Measurements from ENCODE around the gene MAN2A2.
"Not testable (repeated sequence)": the region's sequence is repeated elsewhere in the genome, so short reads cannot be mapped to it uniquely, and the experiment has no call there.

The MAN2A2 gene

DNA sequence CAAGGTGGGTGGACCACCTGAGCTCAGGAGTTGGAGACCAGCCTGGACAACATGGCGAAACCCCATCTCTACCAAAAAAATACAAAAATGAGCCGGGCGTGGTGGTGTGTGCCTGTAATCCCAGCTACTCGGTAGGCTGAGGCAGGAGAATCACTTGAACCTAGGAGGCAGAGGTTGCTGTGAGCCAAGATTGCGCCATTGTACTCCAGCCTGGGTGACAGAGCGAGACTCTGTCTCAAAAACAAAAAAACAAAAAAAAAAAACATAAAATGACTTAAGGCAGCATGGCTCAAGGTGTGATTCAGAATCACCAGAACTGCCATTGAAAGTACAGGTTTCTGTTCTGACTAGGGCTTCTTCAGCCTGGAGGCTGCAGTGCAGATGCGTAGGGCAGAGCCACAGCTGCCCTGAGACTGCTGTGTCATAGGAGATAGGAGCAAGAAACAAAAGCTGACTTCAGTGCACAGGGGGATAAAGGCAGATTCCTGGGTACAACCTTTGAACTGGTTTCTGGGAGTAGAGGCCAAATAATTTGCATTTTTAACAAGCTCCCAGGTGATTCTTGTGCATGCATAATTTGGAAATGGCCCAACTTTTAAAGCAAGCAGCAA, 19.7 kb downstream of the MAN2A2 start:
- not testable (repeated sequence) for DNase-seq

DNA sequence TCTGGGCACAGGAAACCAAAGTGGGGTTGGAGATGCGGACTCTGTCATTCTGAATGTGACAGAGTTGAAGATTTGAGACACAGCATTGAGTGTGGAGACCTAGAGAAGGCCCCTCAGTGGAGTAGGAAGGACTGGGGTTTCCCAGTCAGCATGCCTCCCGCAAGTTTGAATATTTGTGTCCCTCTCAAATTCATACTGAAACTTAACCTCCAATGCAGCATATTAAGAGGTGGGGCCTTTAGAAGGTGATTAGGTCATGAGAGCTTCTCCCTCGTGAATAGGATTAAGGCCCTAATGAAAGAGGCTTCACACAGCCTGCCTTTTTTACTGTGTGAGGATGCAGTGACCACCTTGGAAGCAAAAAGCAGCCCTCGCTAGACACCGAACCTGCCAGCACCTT, 21.3 kb downstream of the MAN2A2 start:
- no peak for DNase-seq

DNA sequence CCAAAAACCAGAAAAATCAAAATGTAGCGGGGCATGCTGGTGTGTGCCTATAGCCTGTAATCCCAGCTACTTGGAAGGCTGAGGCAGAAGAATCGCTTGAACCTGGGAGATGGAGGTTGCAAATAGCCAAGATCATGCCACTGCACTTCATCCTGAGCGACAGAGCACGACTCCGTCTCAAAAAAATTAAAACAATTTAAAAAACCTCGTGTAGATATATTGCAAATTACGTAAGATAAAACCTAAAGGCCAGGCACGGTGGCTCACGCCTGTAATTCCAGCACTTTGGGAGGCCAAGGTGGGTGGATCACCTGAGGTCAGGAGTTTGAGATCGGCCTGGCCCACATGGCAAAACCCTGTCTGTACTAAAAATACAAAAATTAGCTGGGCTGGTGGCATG, 23.7 kb downstream of the MAN2A2 start:
- DNase-seq: not testable (repeated sequence)

DNA sequence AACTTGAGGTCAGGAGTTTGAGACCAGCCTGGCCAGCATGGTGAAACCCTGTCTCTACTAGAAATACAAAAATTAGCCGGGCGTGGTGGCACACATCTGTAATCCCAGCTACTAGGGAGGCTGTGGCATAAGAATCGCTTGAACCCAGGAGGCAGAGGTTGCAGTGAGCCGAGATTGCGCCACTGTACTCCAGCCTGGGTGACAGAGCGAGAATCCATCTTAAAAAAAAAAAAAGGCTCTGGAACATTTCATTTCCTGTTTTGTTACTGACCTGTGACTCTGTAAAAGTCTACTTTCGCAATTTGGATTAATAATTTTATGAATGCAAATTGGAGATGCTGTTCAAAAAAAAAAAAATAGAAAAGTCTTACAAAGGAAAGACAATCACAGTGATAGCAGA, 25.0 kb downstream of the MAN2A2 start:
- not testable (repeated sequence) for DNase-seq

DNA sequence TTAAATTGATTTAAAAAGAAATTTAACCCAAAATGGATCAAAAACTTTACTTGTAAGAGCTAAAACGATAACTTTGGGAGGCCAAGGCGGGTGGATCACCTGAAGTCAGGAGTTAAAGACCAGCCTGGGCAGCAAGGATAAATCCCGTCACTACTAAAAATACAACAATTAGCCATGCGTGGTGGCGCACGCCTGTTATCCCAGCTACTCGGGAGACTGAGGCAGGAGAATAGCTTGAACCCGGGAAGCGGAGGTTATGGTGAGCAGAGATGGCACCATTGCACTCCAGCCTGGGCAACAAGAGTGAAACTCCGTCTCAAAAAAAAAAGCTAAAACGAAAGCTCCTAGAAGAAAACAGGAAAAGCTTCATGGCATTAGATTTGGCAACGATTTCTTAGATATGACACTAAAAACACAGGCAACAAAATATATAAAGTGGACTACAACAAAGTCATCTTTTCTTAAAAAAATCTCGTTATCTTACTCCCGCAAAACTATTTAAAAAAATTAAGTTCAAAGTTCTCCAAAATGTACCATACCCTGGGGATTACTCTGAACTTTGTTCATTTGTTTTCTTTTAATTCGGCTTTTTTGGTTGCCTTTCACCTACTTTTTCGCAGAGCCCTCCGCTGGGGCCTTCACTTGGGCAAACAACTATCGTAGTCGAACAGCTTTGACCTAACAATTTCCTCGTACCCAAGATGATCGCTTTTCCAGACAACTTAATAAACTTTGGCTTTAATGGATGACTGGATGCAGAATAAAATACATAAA, 26.3 kb downstream of the MAN2A2 start:
- DNase-seq: no peak

DNA sequence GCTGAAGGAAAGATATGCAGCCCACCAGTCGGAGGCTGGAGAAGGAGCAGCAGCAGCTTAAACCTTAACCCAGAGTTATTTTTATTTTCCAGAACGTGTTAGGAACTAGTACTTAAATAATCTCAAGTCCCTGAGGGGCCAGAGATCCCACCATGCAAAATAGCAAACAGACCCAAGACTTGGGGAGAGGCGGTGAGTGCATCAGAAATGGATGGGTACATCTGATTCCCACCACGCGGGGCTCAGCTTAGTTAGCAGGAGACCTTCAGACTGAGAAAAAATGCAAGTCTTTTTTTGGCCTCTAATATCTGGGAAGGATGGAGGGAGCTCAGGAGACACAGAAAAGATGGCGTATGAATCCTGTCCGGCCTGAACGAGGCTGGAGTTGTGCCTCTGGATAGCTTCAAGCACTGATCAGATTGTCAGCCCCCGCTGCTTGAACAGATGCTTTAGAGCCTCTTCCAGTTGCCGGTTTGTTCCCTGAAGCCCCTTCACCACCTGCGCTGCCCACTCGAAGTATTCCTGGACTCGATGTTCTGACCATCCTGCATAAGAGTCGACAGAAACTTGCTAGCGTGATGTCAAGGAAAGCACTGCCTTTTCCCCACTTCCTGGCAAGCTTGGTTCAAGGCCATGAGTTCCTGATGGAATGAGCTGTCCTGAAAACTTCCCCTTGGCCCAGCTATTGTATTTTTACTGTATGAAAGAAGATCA, 27.9 kb downstream of the MAN2A2 start:
- peak; percentile 5 for DNase-seq

DNA sequence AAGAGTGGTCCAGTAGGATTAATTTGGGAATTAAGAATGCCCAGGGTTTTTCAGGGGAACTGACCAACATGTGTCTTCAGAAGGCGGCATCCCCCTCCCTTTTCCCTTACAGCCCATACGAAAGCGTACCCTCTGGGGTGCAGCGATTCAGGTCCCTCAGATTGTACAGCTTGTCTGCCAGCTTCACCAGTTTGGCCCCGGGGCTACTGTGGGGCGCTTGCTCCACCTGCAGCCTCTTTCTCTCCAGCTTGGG, 28.4 kb downstream of the MAN2A2 start:
- DNase-seq: no peak

DNA sequence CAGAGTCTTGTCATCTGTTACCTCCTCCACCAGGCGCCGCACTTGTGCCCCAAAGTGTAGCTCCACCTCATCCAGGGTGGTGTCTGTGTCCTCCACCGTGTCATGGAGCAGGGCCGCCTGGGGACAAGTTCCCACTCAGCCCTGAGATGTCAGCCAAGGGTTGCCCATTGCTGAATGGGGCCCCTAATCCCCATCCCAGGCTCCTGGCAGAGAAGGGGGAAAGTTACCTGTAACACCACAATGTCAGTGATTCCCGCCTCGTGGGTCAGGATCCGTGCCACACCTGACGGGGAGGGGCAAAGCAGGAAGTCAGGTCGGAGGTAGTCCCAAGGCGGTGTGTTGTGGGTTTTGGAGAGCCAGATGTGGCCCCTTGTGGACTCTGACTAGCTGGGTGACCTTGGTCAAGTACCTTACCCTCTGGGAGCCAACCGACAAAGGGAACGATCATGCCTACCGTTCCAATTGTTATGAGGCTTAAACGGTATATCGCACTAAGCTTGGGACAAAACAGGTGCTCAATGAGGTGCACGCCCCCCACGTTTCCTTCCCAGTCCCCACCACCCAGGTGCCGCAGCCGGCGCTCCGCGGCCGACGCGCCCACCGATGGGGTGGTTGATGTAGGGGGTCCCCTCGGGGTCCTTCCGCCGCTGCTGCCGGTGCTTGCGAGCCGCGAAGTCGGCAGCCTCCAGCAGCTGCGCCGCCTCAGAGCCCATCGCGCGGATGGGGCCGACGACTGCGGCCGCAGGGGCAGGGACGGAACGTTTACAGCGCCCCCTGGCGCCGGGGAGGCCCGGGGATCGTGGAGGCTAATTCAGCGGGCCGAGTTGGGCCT, 28.9 kb downstream of the MAN2A2 start, which contains the start of gene HDDC3:
Gene HDDC3 (minus strand): TSS at position 722 of the 832 bp plus-strand sequence. CDS start 9 bp downstream, at position 713.
- DNase-seq: peak; percentile 95

DNA sequence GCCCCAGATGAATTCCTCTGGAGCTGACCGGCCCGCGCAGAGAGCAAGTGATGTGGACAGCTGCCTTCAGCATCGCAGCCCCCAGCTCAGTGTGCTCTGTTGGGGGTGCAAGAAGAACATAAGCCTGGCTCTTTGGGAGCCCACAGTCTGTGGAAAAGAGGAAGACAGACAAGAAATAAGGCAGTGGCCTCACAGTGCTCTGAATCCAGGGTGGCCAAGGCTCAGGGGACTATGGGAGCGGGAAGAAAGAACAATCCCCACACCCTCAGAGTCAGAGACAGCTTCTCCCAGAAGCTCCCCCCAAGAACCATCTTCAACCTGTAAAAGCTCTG, 29.5 kb downstream of the MAN2A2 start:
- no peak for DNase-seq

DNA sequence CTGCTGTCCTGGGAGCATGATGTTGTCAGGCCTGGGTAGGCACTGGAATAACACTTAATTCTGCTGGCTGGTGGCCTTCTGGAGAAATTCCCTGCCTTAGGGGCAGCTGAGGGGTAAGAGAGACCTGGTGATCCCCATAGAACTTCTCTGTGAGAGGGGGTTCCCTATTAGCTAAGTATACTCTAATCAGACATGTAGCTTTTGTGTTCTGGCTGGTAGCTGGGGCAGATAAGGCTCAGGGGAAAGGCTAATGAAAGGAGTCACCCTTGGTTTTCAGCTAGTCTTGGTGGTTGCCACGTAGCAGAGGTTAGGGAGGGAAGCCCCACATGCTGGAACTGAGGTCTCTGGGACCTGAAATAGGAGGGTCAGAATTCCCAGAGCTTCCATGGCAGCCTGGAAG, 30.2 kb downstream of the MAN2A2 start:
- no peak for DNase-seq

DNA sequence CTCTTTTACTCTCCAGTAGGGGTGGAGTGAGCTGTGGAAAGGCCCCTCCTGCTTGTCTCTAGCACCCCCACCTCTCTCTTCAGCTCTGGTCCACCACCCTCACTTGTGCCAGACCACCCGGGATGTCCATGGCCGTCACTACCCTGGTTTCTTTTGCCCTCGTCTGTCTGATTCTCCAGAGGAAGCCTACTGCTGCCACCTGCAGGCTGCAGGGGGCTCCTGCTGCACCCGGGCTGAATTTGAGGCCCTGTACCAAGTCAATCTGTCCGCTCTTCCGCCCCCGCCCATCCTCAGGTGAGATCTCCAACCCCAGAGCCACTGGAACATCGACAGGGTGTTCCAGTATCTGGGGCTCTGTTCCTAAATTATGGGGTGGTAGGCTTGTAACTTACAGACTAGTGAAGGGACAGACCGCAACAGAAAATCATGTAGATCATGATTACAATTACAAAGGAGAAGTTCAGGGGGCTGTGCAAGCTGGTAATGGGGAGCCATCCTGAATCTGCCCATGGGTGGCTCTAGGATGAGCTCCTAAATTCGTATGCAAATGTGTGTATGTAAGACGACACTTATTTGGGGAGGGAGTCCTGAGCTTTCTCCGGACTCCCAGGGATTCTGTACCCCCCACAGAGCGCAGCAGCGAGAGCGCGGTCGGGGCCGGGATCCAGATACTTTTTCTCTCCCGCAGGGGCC, 31.3 kb downstream of the MAN2A2 start:
- DNase-seq: peak; percentile 83

DNA sequence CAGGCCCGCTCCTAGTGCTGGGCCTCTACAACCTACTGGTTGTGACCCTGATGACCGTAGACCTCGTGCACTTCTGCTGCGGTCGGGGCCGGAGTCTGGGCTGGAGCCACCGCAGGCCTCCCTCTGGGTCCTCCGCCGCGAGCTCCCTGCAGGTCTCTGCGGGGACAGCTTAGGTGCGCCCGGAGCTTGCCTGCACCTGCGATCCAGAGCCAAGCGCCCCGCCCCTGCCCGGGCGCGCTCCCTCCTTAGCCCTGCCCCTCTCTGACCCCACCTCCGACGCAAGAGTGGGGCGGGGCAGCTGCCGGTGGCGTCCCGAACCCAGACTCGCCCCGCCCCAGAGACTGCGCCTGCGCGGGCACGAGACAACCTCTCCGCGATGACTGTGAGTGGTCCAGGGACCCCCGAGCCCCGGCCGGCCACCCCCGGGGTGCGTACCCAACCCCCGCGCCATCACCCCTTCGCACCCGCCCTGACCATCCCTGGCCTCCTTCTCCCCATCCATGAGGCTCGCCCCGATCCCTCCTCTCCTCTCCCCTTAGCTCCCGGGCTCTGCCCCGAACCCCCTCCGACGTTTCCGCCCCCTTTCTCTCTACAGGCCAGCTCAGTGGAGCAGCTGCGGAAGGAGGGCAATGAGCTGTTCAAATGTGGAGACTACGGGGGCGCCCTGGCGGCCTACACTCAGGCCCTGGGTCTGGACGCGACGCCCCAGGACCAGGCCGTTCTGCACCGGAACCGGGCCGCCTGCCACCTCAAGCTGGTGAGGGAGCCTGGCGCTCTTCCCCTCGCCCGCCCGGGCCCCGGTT, 32.0 kb downstream of the MAN2A2 start, which contains the start of gene UNC45A:
Gene UNC45A (plus strand): TSS at position 337 of the 803 bp plus-strand sequence. CDS start 40 bp downstream, at position 377.
- peak; percentile 95 for DNase-seq

DNA sequence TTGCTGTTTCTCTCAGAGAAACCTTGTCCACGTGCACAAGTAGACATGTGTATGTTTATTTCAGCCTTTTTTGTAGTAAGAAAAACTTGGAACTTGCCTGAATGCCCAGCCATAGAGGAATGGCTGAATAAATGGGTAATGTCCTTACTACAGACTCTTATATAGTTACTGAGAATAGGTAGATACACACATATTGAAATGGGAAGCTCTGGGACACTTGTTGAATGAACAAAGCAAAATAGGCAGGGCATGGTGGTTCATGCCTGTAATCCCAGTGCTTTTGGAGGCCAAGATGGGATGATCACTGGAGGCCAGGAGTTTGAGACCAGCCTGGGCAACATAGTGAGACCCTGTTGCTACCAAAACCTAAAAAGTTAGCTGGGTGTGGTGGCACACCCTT, 33.7 kb downstream of the MAN2A2 start:
- no peak for DNase-seq

DNA sequence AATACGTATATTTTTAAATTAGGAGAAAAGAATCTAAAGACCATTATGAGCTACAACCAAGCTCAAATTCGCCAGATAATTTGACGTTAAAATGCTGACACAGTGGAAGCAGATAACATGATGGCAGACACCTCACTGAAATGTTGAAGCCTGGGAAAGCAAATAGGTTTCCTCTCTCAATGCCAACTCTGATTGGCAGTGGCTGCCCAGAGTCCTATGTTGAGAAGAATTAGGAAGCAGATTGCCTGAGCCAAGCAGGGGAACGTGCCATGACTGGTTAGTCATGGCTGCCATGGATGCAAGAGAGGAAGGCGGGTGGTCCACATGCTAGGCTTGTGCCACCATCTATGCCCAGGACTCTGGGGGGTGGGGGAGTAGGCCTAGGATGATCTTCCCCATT, 35.2 kb downstream of the MAN2A2 start:
- no peak for DNase-seq

DNA sequence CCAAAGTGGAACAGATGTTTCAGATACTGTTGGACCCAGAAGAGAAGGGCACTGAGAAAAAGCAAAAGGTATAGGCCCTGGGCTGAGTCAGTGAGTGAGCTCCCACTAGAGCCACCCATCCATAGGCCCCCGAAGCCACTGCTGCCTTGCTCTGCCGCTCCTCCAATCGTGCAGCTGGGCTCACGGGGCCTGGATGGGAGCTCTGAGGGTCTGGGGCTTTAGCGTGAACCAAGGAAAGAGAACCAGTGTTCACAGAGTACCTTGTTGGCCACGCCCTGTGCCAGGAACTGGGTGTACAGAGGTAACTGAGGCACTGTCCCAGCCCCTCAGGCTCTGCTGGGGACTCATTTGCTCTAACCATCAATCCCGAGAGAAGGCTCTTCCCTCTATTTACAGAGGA, 36.7 kb downstream of the MAN2A2 start:
- no peak for DNase-seq

DNA sequence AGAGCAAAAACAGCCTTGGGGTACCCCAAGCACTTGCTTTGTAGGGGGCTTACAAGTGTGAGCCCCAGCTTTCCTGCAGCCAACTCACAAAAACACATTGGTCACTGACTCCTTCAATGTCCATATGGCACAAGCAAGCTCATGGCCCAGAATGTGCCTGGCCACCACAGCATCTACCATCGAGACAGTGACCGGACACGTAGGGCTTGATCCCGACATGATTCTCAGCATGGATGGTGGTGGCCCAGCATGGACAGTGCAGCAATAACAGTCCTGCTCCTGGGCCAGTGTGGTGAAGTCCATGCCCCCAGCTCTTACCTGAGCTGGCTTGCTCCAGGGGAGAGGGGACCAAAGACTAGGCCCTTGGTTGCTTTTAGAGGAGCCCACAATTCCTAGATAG, 37.9 kb downstream of the MAN2A2 start:
- no peak for DNase-seq

DNA sequence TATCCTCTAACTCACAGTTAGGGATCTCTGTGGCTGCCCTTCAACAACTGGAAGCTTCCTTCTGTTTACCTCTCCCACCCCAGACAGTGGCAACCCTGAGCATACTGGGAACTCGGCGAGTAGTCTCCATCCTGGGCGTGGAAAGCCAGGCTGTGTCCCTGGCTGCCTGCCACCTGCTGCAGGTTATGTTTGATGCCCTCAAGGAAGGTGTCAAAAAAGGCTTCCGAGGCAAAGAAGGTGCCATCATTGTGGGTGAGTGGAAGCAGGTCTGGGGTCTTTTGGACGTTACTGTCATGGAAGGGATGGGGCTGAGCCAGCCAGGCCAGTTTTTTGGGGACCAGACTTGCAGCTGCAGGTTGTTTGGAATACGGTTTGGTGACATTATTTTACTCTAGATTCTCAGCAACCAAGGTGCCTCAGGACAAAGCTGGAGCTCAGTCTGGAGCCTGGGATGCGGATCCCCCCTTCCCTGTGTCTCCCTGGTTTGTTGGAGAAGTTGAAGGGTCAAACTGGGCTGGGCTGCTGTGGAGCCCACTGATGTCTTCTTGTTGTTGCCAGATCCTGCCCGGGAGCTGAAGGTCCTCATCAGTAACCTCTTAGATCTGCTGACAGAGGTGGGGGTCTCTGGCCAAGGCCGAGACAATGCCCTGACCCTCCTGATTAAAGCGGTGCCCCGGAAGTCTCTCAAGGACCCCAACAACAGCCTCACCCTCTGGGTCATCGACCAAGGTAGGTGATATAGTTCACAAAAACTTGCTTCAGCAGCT, 39.4 kb downstream of the MAN2A2 start:
- DNase-seq: no peak

DNA sequence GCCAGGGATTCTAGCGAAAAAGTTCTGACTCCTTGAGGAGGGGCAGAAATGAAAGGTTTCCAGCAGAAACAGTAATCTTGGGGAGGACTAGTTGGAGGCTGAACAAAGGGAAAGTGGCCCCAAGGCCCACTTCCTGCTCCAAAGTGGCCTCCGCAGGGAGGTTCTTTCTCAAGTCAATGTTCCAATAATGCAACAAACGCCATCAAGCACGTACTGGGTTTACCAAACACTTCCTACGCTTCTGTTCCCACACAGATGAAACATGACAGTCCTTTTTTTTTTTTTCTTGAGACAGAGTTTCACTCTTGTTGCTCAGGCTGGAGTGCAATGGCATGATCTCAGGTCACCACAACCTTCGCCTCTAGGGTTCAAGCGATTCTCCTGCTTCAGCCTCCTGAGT, 42.0 kb downstream of the MAN2A2 start:
- no peak for DNase-seq

DNA sequence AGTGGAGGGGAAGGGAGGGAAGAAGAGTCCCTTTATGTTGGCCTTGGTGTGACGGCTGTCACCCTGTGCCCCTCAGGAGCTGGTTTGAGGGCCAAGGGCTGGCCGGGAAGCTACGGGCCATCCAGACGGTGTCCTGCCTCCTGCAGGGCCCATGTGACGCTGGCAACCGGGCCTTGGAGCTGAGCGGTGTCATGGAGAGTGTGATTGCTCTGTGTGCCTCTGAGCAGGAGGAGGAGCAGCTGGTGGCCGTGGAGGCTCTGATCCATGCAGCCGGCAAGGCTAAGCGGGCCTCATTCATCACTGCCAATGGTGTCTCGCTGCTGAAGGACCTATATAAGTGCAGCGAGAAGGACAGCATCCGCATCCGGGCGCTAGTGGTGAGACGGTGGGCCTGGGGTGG, 43.4 kb downstream of the MAN2A2 start:
- no peak for DNase-seq

DNA sequence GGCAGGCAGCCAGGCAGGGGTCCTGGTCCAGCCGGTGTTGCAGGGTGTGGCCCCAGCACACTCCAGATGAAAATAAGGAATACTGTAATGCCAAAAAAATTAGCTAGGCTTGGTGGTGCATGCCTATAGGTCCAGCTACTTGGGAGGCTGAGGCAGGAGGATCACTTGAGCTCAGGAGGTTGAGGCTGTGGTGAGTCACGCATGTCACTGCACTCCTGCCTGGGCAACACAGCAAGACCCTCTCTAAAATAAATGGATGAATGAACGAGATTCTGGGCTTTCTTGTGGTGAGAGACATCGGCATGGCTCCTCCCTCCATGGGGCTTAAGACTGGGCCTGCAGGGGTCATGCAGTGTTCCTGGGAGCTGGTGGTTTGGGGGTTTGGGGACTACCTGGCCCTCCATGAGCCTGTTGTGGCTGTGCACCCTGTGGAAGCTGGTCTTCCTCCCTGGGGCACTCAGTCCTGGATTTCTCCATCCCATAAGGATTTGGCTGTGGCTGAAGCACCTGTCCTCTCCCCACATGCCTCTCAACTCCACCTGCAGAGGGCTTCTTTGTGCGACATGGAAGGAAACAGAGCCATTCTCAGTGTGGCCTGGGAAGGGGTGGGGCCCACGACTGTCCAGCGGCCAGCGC, 44.0 kb downstream of the MAN2A2 start:
- no peak for DNase-seq

All from NCI-H2171 (cell line).